Measurements from ENCODE around the gene LMTK2.

Gene LMTK2

DNA sequence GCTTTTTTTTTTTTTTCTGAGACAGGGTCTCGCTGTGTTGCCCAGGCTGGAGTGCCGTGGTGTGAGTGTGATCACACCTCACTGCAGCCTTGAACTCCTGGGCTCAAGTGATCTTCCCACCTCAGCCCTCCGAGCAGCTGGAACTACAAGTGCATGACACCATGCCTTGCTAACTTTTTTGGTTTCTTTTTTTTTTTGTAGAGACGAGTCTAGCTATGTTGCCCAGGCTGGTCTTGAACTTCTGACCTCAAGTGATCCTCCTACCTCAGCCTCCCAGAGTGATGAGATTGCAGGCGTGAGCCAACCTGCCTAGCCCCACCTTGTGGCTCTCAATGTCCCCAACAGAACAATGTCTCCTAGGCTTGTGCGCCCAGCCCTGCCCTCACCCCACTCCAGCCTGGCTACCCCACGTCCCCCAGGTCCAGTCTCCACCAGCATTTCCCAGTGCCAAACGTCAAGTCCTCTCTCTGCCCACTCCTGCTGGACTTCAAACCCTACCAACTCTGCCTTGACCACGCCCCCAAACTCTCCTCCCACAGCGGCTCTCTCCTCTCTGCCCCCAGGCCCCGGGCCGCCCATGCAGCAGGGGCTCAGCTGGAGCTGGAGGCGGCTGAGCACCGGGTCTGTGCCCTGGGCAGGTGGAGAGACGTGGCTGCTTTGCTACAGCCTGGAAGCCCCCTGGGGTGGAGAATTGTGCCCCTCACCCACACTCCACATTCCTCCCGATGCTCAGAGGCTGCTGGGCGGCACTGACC lies 123.5 kb downstream of the LMTK2 start:
- no peak overlapping the region for H3K9ac ChIP-seq (ENCODE audit: low read length)
- no peaks in the 10 kb centered on the region for H3K36me3 ChIP-seq (ENCODE audit: low read length)
- H3K9me3 ChIP-seq (ENCODE audit: insufficient read depth, low read length): no peaks in the 10 kb centered on the region
- no peak for TF ChIP-seq EZH2phosphoT487 (conservative IDR thresholded peaks at IDR 0.05; ENCODE audit: low read length)
- TF ChIP-seq, protein P1, sequence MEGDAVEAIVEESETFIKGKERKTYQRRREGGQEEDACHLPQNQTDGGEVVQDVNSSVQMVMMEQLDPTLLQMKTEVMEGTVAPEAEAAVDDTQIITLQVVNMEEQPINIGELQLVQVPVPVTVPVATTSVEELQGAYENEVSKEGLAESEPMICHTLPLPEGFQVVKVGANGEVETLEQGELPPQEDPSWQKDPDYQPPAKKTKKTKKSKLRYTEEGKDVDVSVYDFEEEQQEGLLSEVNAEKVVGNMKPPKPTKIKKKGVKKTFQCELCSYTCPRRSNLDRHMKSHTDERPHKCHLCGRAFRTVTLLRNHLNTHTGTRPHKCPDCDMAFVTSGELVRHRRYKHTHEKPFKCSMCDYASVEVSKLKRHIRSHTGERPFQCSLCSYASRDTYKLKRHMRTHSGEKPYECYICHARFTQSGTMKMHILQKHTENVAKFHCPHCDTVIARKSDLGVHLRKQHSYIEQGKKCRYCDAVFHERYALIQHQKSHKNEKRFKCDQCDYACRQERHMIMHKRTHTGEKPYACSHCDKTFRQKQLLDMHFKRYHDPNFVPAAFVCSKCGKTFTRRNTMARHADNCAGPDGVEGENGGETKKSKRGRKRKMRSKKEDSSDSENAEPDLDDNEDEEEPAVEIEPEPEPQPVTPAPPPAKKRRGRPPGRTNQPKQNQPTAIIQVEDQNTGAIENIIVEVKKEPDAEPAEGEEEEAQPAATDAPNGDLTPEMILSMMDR (IDR thresholded peaks at IDR 0.05; ENCODE audit: insufficient read depth, low read length, poor library complexity, severe bottlenecking): no peak
- H3K27me3 ChIP-seq (ENCODE audit: low read length): no peaks in the 10 kb centered on the region
- H2AFZ ChIP-seq (ENCODE audit: low read depth, low read length, severe bottlenecking): no peak overlapping the region
- no peaks in the 10 kb centered on the region for H3F3A ChIP-seq (ENCODE audit: insufficient read depth)
- no peak overlapping the region for H3K4me2 ChIP-seq (ENCODE audit: low read depth, low read length, poor library complexity, severe bottlenecking)
- H3K4me3 ChIP-seq (ENCODE audit: insufficient read depth, low read length, poor library complexity, severe bottlenecking): no peak overlapping the region
- H3K27ac ChIP-seq (ENCODE audit: low read depth, low read length): no peak overlapping the region
- no peaks in the 10 kb centered on the region for H3K79me2 ChIP-seq (ENCODE audit: insufficient read depth, low read length)
- H4K20me1 ChIP-seq (ENCODE audit: low read depth, low read length): no peaks in the 10 kb centered on the region
- no peaks in the 10 kb centered on the region for H3K9me2 ChIP-seq (replicated peaks; ENCODE audit: insufficient read depth, low read length)

DNA sequence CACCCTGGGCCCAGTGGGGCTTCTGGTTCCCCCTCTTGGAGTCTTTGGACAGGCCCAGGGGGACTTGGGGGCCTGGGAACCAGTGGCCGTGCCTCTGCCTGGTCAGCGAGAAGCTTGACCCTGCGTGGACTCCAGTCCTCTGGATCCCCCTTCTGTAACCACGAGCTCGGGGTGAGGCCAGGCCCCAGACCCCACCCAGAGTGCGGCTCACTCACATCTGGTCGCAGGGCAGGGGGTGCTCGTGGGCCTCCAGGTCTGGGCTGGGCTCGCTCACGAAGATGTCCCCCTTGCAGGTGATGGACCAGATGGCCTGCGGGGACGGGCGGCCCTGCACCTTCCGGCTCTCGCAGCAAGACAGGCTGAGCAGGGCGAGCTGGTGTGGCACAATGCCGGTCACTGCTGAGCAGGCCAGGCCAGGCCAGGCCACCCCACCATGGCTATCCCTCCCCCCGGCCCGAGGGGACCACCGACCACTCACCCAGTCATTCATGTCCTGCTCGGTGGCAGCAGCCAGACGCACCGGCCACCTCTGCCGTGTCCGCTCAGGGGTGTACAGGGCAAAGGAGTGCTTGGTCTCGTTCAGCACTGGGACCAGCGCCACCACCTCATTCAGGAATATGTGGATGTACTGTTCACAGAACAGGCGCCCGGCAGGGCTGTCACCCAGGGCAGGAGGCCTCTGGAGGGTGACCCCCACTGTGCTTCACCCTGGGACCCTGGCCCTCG lies 124.2 kb downstream of the LMTK2 start:
- Histone ChIP-seq H2AFZ (ENCODE audit: low read depth, low read length, severe bottlenecking) (no peak overlapping the region), H3K9me3 (ENCODE audit: insufficient read depth, low read length) (no peaks in the 10 kb centered on the region), H3F3A (ENCODE audit: insufficient read depth) (no peaks in the 10 kb centered on the region), H3K4me3 (ENCODE audit: insufficient read depth, low read length, poor library complexity, severe bottlenecking) (no peak overlapping the region), H3K9ac (ENCODE audit: low read length) (no peak overlapping the region), H3K79me2 (ENCODE audit: insufficient read depth, low read length) (no peaks in the 10 kb centered on the region), H3K27ac (ENCODE audit: low read depth, low read length) (no peak overlapping the region), H3K4me2 (ENCODE audit: low read depth, low read length, poor library complexity, severe bottlenecking) (no peak overlapping the region), H3K27me3 (ENCODE audit: low read length) (no peaks in the 10 kb centered on the region), H3K36me3 (ENCODE audit: low read length) (no peaks in the 10 kb centered on the region), H3K9me2 (replicated peaks; ENCODE audit: insufficient read depth, low read length) (no peaks in the 10 kb centered on the region), H4K20me1 (ENCODE audit: low read depth, low read length) (no peaks in the 10 kb centered on the region)
- TF ChIP-seq, protein P1 (IDR thresholded peaks at IDR 0.05; ENCODE audit: insufficient read depth, low read length, poor library complexity, severe bottlenecking): no peak
- TF ChIP-seq EZH2phosphoT487 (conservative IDR thresholded peaks at IDR 0.05; ENCODE audit: low read length): no peak

DNA sequence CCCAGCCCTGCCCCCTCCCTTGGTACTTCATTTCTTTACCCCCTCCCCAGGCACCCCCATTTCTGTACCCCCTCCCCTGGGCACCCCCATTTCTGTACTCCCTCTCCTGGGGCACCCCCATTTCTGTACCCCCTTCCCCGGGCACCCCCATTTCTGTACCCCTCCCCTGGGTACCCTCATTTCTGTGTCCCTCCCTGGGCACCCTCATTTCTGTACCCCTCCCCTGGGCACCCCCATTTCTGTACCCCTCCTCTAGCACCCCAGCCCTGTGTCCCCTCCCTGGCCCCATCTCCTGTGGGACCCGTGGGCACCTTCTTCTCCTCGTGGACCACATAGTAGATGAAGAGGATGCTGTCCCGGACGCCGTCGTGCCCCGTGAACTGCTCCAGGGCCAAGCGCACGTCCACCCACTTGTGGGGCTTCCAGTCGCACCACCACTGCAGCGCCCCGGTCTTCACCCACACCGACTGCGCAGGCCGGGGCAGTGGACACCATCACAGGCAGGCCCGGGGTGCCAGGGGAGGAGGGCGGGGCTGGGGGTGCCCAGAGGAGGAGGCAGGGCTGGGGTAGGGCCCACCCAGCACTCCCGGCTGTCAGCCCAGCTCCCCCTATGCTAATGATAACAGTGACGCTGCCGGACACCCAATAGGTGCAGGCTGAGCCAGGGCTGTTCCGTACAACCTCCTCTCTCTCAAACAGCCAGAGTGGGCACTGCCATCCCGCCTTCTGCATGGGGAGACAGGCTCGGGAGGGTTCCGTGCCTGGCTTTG lies 125.0 kb downstream of the LMTK2 start:
- no peaks in the 10 kb centered on the region for H3K36me3 ChIP-seq (ENCODE audit: low read length)
- H2AFZ ChIP-seq (ENCODE audit: low read depth, low read length, severe bottlenecking): no peak overlapping the region
- H3K9me3 ChIP-seq (ENCODE audit: insufficient read depth, low read length): no peaks in the 10 kb centered on the region
- no peak overlapping the region for H3K4me2 ChIP-seq (ENCODE audit: low read depth, low read length, poor library complexity, severe bottlenecking)
- H3K4me3 ChIP-seq (ENCODE audit: insufficient read depth, low read length, poor library complexity, severe bottlenecking): no peak overlapping the region
- no peaks in the 10 kb centered on the region for H3K9me2 ChIP-seq (replicated peaks; ENCODE audit: insufficient read depth, low read length)
- H3K27me3 ChIP-seq (ENCODE audit: low read length): no peaks in the 10 kb centered on the region
- no peak for TF ChIP-seq EZH2phosphoT487 (conservative IDR thresholded peaks at IDR 0.05; ENCODE audit: low read length)
- TF ChIP-seq, protein P1 (IDR thresholded peaks at IDR 0.05; ENCODE audit: insufficient read depth, low read length, poor library complexity, severe bottlenecking): no peak
- no peaks in the 10 kb centered on the region for H3K79me2 ChIP-seq (ENCODE audit: insufficient read depth, low read length)
- H3K27ac ChIP-seq (ENCODE audit: low read depth, low read length): no peak overlapping the region
- no peaks in the 10 kb centered on the region for H3F3A ChIP-seq (ENCODE audit: insufficient read depth)
- no peak overlapping the region for H3K9ac ChIP-seq (ENCODE audit: low read length)
- H4K20me1 ChIP-seq (ENCODE audit: low read depth, low read length): no peaks in the 10 kb centered on the region

Measured in SU-DHL-6 (cell line).